GM12873 (cell line): ENCODE results near the gene CDK2AP2.

Experiments used
- CTCF ChIP-seq: IDR thresholded peaks from 2 replicates; pipeline ENCODE4 v1.5.1; 2012; ENCODE audit warnings: low read depth, mild to moderate bottlenecking, moderate library complexity, low read length, control low read depth; ENCODE audit not compliant: insufficient read depth; ENCODE audit errors: missing control alignments

Gene CDK2AP2

GRCh38 chr11:67489885-67490726 lies 17.9 kb downstream of the CDK2AP2 start:
- no peak for TF ChIP-seq CTCF

- TF ChIP-seq CTCF: no peak
These were observed 18.6 kb downstream of the CDK2AP2 start for GRCh38 chr11:67489203-67489884.

DNA sequence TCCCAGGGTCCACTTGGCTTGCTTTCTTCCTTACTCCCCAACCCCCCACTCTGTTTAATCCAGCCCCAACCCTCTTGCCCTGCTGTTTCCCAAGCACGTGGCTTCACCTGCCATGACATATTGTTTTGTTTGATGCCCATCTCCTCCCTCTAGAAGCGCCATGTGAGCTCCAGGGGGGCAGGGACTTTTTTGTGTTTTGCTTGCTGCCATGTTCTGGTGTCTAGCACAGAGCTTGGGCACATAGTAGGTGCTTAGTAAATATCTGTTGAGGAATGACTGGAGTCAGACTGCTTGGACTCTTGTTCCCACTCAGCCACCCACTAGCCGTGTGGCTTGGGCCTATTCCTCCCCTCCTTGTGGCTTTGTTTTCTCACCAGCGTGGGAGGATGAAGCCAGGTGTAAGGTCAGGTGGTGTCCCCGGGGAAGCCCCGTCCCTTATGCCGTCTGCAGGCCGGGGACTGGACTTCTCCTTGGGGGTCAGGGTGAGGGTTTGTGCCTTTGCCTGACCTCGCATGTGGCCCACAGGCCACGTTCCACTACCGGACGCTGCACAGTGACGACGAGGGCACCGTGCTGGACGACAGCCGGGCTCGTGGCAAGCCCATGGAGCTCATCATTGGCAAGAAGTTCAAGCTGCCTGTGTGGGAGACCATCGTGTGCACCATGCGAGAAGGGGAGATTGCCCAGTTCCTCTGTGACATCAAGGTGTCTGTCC lies 21.3 kb downstream of the CDK2AP2 start:
- no peak for TF ChIP-seq CTCF

GRCh38 chr11:67484847-67485311 lies 23.1 kb downstream of the CDK2AP2 start:
- no peak for TF ChIP-seq CTCF

- no peak for TF ChIP-seq CTCF
These were observed 23.9 kb downstream of the CDK2AP2 start for GRCh38 chr11:67483831-67484665.

DNA sequence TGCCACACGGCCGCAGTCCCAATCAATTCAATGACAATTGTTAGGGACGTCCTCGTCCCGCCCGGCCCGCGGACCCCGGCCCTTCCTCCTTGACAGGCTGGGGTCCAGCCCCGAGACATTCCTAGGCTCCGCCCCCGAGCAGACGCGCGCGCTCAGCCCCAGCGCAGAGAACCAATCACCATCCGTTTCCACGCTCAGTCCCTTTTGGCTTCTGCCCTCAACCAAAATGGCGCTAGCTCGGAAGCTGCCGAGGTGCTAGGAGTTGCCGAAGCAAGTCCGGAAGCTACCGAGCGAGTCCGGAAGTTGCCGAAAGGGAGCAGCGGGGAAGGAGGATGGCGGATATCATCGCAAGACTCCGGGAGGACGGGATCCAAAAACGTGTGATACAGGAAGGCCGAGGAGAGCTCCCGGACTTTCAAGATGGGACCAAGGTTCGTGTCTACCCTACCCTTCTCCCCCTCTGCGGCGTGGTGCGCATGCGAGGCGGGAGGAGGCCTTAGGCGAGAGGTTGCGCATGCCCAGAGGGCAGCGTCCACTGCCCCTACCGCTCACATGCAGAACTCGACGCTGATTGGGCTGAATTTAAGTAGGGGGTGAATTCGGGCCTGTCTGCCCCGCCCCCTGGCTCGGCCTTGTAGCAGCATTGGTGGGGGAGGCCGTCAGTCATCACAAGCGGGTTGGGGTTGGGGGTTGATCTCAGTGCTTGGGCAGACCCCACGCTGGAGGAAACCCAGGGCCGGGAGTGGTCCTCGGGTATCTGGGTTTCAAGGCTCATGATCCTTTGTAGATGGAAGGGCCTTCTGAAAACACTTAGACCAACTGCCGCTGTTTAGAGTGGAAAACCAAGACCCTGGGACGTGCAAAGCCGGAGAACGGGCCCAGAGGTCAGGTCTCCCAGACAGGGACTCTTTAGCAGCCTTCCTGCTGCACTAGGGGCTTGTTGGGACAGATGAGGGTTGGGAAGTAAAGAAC lies 24.8 kb downstream of the CDK2AP2 start, which contains the start of gene AIP:
AIP (plus strand) TSS at position 200 of the 972 bp plus-strand sequence; CDS start at position 333, 133 bp downstream.
- TF ChIP-seq CTCF: peak; percentile 28
